CD4-positive, alpha-beta T cell (primary cell): Measurements from ENCODE around the gene NLGN1. TPM values are rescaled to one million over a fixed set of nuclear protein-coding genes. Genes with fewer than 3 reads are reported as not detected.

Experiments
- ATAC-seq: fragments of 200-7000 bp; cut with Tn5 transposase; one replicate; pipeline ENCODE4 v1.10.0; 2022; ENCODE audit warnings: mild to moderate bottlenecking; ENCODE audit not compliant: poor library complexity
- CTCF ChIA-PET: fragments of 350-600 bp; sonication (Branson Sonifier 250); formaldehyde crosslinking; loops from one replicate; lab custom pipeline; 2021; ENCODE audit warnings: antibody characterized with exemption, inconsistent platforms; lab: Charles Lee
- POLR2A ChIA-PET: fragments of 350-600 bp; sonication (Branson Sonifier 250); formaldehyde crosslinking; loops from one replicate; lab custom pipeline; 2021; ENCODE audit warnings: antibody characterized with exemption, inconsistent platforms; lab: Charles Lee
- DNase-seq, 14 experiments: peaks; one replicate each; pipeline ENCODE4 v3.0.0-alpha.2; 2013 to 2020; ENCODE audit warnings: mixed read lengths in 2 of 14
- H3K27ac ChIP-seq, 2 donors: one replicate each; pipeline versions ENCODE4 v1.5.1 to v1.7.0; 2013; ENCODE audit warnings: low read length in 2 of 2, low read depth in 1 of 2, mild to moderate bottlenecking in 1 of 2
- H3K27me3 ChIP-seq, 2 experiments: 1 replicate in 1 of 2; 2 replicates in 1 of 2; pipeline versions ENCODE4 v1.6.1 to v1.7.0; 2013; ENCODE audit warnings: low read length in 2 of 2, control low read depth in 1 of 2, mild to moderate bottlenecking in 1 of 2, moderate library complexity in 1 of 2; ENCODE audit not compliant: insufficient read depth in 2 of 2, control insufficient read depth in 1 of 2
- H3K36me3 ChIP-seq: one replicate; pipeline ENCODE4 v1.6.1; 2013; ENCODE audit warnings: low read length, control low read depth; ENCODE audit not compliant: insufficient read depth
- H3K4me1 ChIP-seq: one replicate; pipeline ENCODE4 v1.6.1; 2013; ENCODE audit warnings: low read length, control low read depth; ENCODE audit not compliant: insufficient read depth
- H3K4me3 ChIP-seq: one replicate; pipeline ENCODE4 v1.5.1; 2013; ENCODE audit warnings: mild to moderate bottlenecking, low read length, moderate library complexity
- H3K9me3 ChIP-seq, 2 experiments: 1 replicate in 1 of 2; 2 replicates in 1 of 2; pipeline versions ENCODE4 v1.6.1 to v1.7.0; 2013; ENCODE audit warnings: low read length in 2 of 2, mild to moderate bottlenecking in 2 of 2, control low read depth in 1 of 2, moderate library complexity in 1 of 2; ENCODE audit not compliant: control insufficient read depth in 1 of 2, insufficient read depth in 1 of 2
- H3K27ac Mint-ChIP-seq: one replicate; pipeline ENCODE4 v1.8.0; 2020; ENCODE audit warnings: mixed read lengths
- H3K27me3 Mint-ChIP-seq: one replicate; pipeline ENCODE4 v1.8.0; 2021; ENCODE audit warnings: mixed read lengths
- H3K36me3 Mint-ChIP-seq: one replicate; pipeline ENCODE4 v1.8.0; 2021; ENCODE audit warnings: low read depth, mixed read lengths
- H3K4me1 Mint-ChIP-seq: one replicate; pipeline ENCODE4 v1.8.0; 2021; ENCODE audit warnings: low read depth, mixed read lengths
- H3K4me3 Mint-ChIP-seq: one replicate; pipeline ENCODE4 v1.8.0; 2020; ENCODE audit warnings: mild to moderate bottlenecking, mixed read lengths
- H3K9me3 Mint-ChIP-seq: one replicate; pipeline ENCODE4 v1.8.0; 2020; ENCODE audit warnings: mixed read lengths
- intact Hi-C, 2 experiments: fragments of 100-400 bp; cut with DNase I in 1 of 2; cut with micrococcal nuclease in 1 of 2; formaldehyde crosslinking; loops; one replicate each; pipeline versions ENCODE4 v1.15.1 to v1.9.0; 2023 to 2025; cut with DNase I, micrococcal nuclease
- total RNA-seq, 174 experiments: library from RNA in 2 of 174; stranded (reverse) in 2 of 174; gene quantifications; one replicate each; pipeline ENCODE4 v1.2.3 and lab custom pipeline; 2021 to 2026
- TF ChIP-seq, protein P1 (sequence below): fragments of 200-600 bp; IDR thresholded peaks from one replicate; pipeline ENCODE4 v1.8.0; 2022; ENCODE audit warnings: antibody characterized with exemption, mild to moderate bottlenecking

Gene NLGN1
- total RNA-seq, 2 experiments from 2014 or later, result not detected

DNA sequence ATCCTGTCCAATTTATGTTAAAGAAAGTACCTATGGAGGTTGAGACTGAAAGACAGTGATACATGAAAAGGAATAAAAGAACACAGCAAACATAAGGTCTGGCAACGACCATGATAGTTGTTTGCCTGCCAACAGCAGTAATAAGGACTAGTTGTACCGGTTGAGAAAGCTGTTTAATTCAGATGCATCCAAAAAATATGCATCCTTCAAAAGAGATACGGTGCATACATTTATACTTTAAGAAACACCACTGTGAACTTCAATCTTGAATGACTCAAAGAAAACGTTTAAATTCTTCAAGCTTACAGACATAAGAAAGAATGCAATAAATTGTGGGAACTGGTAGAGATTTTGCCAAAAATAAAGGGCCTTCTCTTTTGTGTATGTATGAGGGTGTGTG, 492.1 kb downstream of the NLGN1 start:
- TF ChIP-seq, protein P1, sequence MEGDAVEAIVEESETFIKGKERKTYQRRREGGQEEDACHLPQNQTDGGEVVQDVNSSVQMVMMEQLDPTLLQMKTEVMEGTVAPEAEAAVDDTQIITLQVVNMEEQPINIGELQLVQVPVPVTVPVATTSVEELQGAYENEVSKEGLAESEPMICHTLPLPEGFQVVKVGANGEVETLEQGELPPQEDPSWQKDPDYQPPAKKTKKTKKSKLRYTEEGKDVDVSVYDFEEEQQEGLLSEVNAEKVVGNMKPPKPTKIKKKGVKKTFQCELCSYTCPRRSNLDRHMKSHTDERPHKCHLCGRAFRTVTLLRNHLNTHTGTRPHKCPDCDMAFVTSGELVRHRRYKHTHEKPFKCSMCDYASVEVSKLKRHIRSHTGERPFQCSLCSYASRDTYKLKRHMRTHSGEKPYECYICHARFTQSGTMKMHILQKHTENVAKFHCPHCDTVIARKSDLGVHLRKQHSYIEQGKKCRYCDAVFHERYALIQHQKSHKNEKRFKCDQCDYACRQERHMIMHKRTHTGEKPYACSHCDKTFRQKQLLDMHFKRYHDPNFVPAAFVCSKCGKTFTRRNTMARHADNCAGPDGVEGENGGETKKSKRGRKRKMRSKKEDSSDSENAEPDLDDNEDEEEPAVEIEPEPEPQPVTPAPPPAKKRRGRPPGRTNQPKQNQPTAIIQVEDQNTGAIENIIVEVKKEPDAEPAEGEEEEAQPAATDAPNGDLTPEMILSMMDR, result no peak
- no peaks in the 10 kb centered on the region for H3K4me1 ChIP-seq
- POLR2A ChIA-PET, result no interaction called here

DNA sequence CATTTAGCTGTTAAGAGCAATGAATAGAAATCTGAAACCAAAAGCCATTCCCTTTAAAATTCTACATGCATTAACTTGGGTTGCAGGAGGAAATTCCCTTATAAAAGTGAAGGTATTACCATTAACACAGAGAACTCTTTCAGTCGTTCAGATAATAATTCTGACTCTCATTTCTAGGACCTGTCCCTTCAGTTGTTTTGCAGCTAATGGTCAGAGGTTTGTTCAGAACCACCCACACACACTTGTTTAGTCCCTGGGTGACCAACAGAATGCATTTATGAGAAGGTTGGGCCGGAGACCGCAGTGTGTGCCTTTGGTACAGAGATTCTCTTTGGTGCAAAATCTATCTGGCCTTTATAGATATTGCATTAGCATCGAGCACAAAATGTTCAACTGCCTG, 492.5 kb downstream of the NLGN1 start:
- Mint-ChIP-seq H3K4me1 (no peaks in the 10 kb centered on the region), H3K36me3 (no peaks in the 10 kb centered on the region), H3K27me3 (no peaks in the 10 kb centered on the region), H3K27ac (no peak overlapping the region), H3K4me3 (no peak overlapping the region), H3K9me3 (peaks cover 6% of the 10 kb centered on the region)
- Histone ChIP-seq H3K27me3 (no peaks in the 10 kb centered on the region), H3K36me3 (no peaks in the 10 kb centered on the region), H3K4me3 (no peak overlapping the region), H3K27ac (no peak overlapping the region), H3K9me3 (peaks cover 0 to 3% of the 10 kb centered on the region in 2 experiments), H3K4me1 (no peaks in the 10 kb centered on the region)
- POLR2A ChIA-PET, result no interaction called here
- ATAC-seq (no peak), DNase-seq (no peak)
- intact Hi-C loops, result no loop called here
- CTCF ChIA-PET, result no interaction called here
- TF ChIP-seq, protein P1, result no peak

More for the DNA sequence above, 492.1 kb downstream of the NLGN1 start:
- Mint-ChIP-seq H3K4me1 (no peaks in the 10 kb centered on the region), H3K27me3 (no peaks in the 10 kb centered on the region), H3K27ac (no peak overlapping the region), H3K36me3 (no peaks in the 10 kb centered on the region), H3K4me3 (no peak overlapping the region), H3K9me3 (peaks cover 6% of the 10 kb centered on the region)
- no peaks in the 10 kb centered on the region for H3K27me3 ChIP-seq
- peaks cover 0 to under 1% of the 10 kb centered on the region in 2 experiments for H3K9me3 ChIP-seq
- H3K4me3 ChIP-seq, result no peak overlapping the region
- ATAC-seq (no peak), DNase-seq (no peak)
- CTCF ChIA-PET, result no interaction called here
- intact Hi-C loops, result no loop called here
- no peak overlapping the region for H3K27ac ChIP-seq
- no peaks in the 10 kb centered on the region for H3K36me3 ChIP-seq

- Histone ChIP-seq H3K27ac (no peak overlapping the region), H3K9me3 (peaks cover 0 to 7% of the 10 kb centered on the region in 2 experiments), H3K36me3 (no peaks in the 10 kb centered on the region), H3K4me3 (no peak overlapping the region), H3K4me1 (no peaks in the 10 kb centered on the region), H3K27me3 (no peaks in the 10 kb centered on the region)
- no peaks in the 10 kb centered on the region for H3K36me3 Mint-ChIP-seq
- CTCF ChIA-PET, result no interaction called here
- H3K27me3 Mint-ChIP-seq, result no peaks in the 10 kb centered on the region
- no peak overlapping the region for H3K4me3 Mint-ChIP-seq
- no peaks in the 10 kb centered on the region for H3K4me1 Mint-ChIP-seq
- H3K27ac Mint-ChIP-seq, result no peak overlapping the region
- POLR2A ChIA-PET, result no interaction called here
- TF ChIP-seq, protein P1, result no peak
- intact Hi-C loops, result no loop called here
- peaks cover 6% of the 10 kb centered on the region for H3K9me3 Mint-ChIP-seq
- DNase-seq (no peak), ATAC-seq (no peak)
These were observed 493.9 kb downstream of the NLGN1 start for GRCh38 chr3:173891272-173892100.
